ENCODE data around the gene SCGB2B2. TPM values are rescaled to one million over a fixed set of nuclear protein-coding genes. Genes with fewer than 3 reads are reported as not detected.

Gene SCGB2B2
- total and polyA plus RNA-seq, 9 donors: 0.11 to 1.6 (median 0.34) TPM

DNA sequence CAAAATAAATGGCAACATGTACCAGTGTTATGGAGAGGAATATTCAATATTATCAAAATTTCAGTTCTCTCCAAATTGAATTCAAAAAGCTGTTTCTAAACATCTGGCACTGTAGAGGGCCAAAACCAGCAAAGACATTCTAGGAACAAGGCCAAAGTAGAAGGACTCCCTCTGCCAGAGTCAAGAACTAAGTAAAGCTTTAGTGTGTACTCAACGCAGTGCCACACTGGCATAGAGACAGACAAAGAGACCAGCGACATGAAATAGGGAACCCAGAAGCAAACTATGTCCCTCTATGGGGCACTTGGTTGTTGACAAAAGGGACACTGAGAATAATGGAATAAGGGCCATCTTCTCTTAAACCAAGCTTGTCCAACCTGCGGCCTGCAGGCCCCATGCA, 15.6 kb downstream of the SCGB2B2 start:
- Histone ChIP-seq H3K36me3 (no peaks in the 10 kb centered on the region), H3K4me3 (no peak overlapping the region), H3K9me3 (no peaks in the 10 kb centered on the region), H3K27ac (no peak overlapping the region), H3K27me3 (no peaks in the 10 kb centered on the region), H3K4me1 (ENCODE audit: insufficient read depth) (no peaks in the 10 kb centered on the region)
- no peak for DNase-seq
- intact Hi-C loops (cut with DNase I): no loop called here
- 83 to 90% (median 87%) methylated on average over 3 of the region's 3 CpGs for WGBS, 3 donors
- TF ChIP-seq, protein P1, sequence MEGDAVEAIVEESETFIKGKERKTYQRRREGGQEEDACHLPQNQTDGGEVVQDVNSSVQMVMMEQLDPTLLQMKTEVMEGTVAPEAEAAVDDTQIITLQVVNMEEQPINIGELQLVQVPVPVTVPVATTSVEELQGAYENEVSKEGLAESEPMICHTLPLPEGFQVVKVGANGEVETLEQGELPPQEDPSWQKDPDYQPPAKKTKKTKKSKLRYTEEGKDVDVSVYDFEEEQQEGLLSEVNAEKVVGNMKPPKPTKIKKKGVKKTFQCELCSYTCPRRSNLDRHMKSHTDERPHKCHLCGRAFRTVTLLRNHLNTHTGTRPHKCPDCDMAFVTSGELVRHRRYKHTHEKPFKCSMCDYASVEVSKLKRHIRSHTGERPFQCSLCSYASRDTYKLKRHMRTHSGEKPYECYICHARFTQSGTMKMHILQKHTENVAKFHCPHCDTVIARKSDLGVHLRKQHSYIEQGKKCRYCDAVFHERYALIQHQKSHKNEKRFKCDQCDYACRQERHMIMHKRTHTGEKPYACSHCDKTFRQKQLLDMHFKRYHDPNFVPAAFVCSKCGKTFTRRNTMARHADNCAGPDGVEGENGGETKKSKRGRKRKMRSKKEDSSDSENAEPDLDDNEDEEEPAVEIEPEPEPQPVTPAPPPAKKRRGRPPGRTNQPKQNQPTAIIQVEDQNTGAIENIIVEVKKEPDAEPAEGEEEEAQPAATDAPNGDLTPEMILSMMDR (IDR thresholded peaks at IDR 0.05): no peak
- TF ChIP-seq POLR2A (IDR thresholded peaks at IDR 0.05) (no peak), EP300 (IDR thresholded peaks at IDR 0.05) (no peak)

- H3K36me3 ChIP-seq: no peaks in the 10 kb centered on the region
- no peak overlapping the region for H3K27ac ChIP-seq
- H3K9me3 ChIP-seq: no peaks in the 10 kb centered on the region
- no peak overlapping the region for H3K4me3 ChIP-seq
- H3K27me3 ChIP-seq: peaks cover 3% of the 10 kb centered on the region
- TF ChIP-seq, protein P1 (IDR thresholded peaks at IDR 0.05): no peak
- no peak for TF ChIP-seq EP300 (IDR thresholded peaks at IDR 0.05)
- no peak for TF ChIP-seq POLR2A (IDR thresholded peaks at IDR 0.05)
- 33 to 58% (median 53%) methylated on average over 2 of the region's 2 CpGs for WGBS, 3 donors
- no peaks in the 10 kb centered on the region for H3K4me1 ChIP-seq (ENCODE audit: insufficient read depth)
- intact Hi-C loops (cut with DNase I): no loop called here
- no peak for DNase-seq
Observed at GRCh38 chr19:34655651-34656050, 21.3 kb downstream of the SCGB2B2 start.

DNA sequence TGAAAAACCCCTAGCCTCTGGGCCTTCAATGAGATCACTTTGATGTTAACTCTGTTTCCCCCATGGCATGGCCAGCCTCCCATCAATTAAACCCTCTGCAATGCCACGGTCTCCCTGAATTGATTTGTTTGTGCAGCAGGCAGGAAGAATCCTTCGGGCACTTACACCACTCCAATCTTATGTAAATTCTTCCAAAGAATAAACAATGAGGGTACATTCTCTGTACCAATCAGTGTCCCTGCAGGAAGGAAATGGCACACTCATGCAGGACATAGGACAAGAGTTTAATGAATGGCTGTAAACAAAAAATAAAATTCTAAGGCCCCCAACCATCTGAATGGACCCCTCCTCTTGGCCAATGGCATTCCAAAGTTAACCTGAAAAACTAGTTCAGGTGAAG, 22.2 kb downstream of the SCGB2B2 start:
- 69 to 84% (median 76%) methylated on average over 2 of the region's 2 CpGs for WGBS, 3 donors

GRCh38 chr19:34651747-34652146, 25.2 kb downstream of the SCGB2B2 start:
- DNase-seq: no peak
- no peaks in the 10 kb centered on the region for H3K4me1 ChIP-seq (ENCODE audit: insufficient read depth)
- intact Hi-C loops (cut with DNase I): no loop called here
- TF ChIP-seq, protein P1 (IDR thresholded peaks at IDR 0.05): no peak
- TF ChIP-seq EP300 (IDR thresholded peaks at IDR 0.05) (no peak), POLR2A (IDR thresholded peaks at IDR 0.05) (no peak)
- no peaks in the 10 kb centered on the region for H3K9me3 ChIP-seq
- H3K36me3 ChIP-seq: no peaks in the 10 kb centered on the region
- 63 to 74% (median 71%) methylated on average over 2 of the region's 2 CpGs for WGBS, 3 donors
- H3K27me3 ChIP-seq: peaks cover 3% of the 10 kb centered on the region
- no peak overlapping the region for H3K4me3 ChIP-seq
- no peak overlapping the region for H3K27ac ChIP-seq

More for the DNA sequence above, 22.2 kb downstream of the SCGB2B2 start:
- Histone ChIP-seq H3K9me3 (no peaks in the 10 kb centered on the region), H3K27me3 (peaks cover 3% of the 10 kb centered on the region), H3K27ac (no peak overlapping the region), H3K36me3 (no peaks in the 10 kb centered on the region), H3K4me1 (ENCODE audit: insufficient read depth) (no peaks in the 10 kb centered on the region), H3K4me3 (no peak overlapping the region)
- intact Hi-C loops (cut with DNase I): no loop called here
- DNase-seq: no peak
- TF ChIP-seq POLR2A (IDR thresholded peaks at IDR 0.05): no peak
- no peak for TF ChIP-seq EP300 (IDR thresholded peaks at IDR 0.05)
- TF ChIP-seq, protein P1 (IDR thresholded peaks at IDR 0.05): no peak

Data from ovary (tissue), 9 donors.